Transverse colon (tissue), 3 donors: Measurements from ENCODE around the gene PROSER2.

Experiments
- CTCF ChIP-seq, 5 experiments: fragments of 200-600 bp in 3 of 5; fragments of 450-650 bp in 2 of 5; sonication (generic) in 3 of 5; IDR thresholded peaks; 1 replicate in 2 of 5; 2 replicates in 3 of 5; pipeline ENCODE4 v1.5.1; 2016 to 2017; ENCODE audit warnings: antibody characterized with exemption in 5 of 5, inconsistent platforms in 3 of 5, mild to moderate bottlenecking in 2 of 5, moderate library complexity in 1 of 5
- EP300 ChIP-seq: sonication (generic); formaldehyde crosslinking; IDR thresholded peaks from one replicate; pipeline ENCODE4 v1.6.1; 2017; ENCODE audit warnings: antibody characterized with exemption, low read depth
- POLR2A ChIP-seq: fragments of 450-650 bp; IDR thresholded peaks from one replicate; pipeline ENCODE4 v1.6.1; 2016; ENCODE audit warnings: antibody characterized with exemption, mild to moderate bottlenecking, moderate library complexity

GRCh38 chr10:11841375-11841774 lies 18.2 kb downstream of the PROSER2 start:
- TF ChIP-seq CTCF (IDR thresholded peaks at IDR 0.05) (no peak), POLR2A (no peak), EP300 (no peak)
